SIG-M5 (cell line): ENCODE measurements around the gene SLCO2A1.

Experiments
- DNase-seq: peaks from one replicate; lab custom pipeline; 2025; lab: John Stamatoyannopoulos, UW

Gene SLCO2A1

GRCh38 chr3:134060561-134061385, 31.0 kb upstream of the SLCO2A1 start:
- no peak for DNase-seq

- DNase-seq: no peak
Measured at GRCh38 chr3:134059671-134060560, 30.2 kb upstream of the SLCO2A1 start.

- DNase-seq: no peak
Measured at GRCh38 chr3:134059035-134059601, 29.4 kb upstream of the SLCO2A1 start.

GRCh38 chr3:134057654-134058110, 28.0 kb upstream of the SLCO2A1 start:
- no peak for DNase-seq

GRCh38 chr3:134057006-134057653, 27.4 kb upstream of the SLCO2A1 start:
- DNase-seq: no peak

GRCh38 chr3:134056464-134056891, 26.8 kb upstream of the SLCO2A1 start:
- no peak for DNase-seq

- no peak for DNase-seq
Measured at GRCh38 chr3:134055661-134056060, 25.9 kb upstream of the SLCO2A1 start.

- DNase-seq: no peak
Measured at GRCh38 chr3:134054881-134055280, 25.2 kb upstream of the SLCO2A1 start.

GRCh38 chr3:134054231-134054630, 24.5 kb upstream of the SLCO2A1 start:
- DNase-seq: no peak

- DNase-seq: no peak
Measured at GRCh38 chr3:134052370-134052769, 22.6 kb upstream of the SLCO2A1 start.

- no peak for DNase-seq
Measured at GRCh38 chr3:134049676-134050075, 20.0 kb upstream of the SLCO2A1 start.

GRCh38 chr3:134048278-134048996, 18.7 kb upstream of the SLCO2A1 start:
- no peak for DNase-seq

GRCh38 chr3:134044459-134044858, 14.7 kb upstream of the SLCO2A1 start:
- no peak for DNase-seq

GRCh38 chr3:134040066-134040465, 10.3 kb upstream of the SLCO2A1 start:
- no peak for DNase-seq

GRCh38 chr3:134039161-134039862, 9.6 kb upstream of the SLCO2A1 start:
- no peak for DNase-seq

GRCh38 chr3:134038716-134039115, 9.0 kb upstream of the SLCO2A1 start:
- no peak for DNase-seq

- DNase-seq: no peak
Measured at GRCh38 chr3:134038071-134038491, 8.4 kb upstream of the SLCO2A1 start.

GRCh38 chr3:134037168-134037567, 7.4 kb upstream of the SLCO2A1 start:
- DNase-seq: no peak

- no peak for DNase-seq
Measured at GRCh38 chr3:134036291-134036690, 6.6 kb upstream of the SLCO2A1 start.

- DNase-seq: no peak
Measured at GRCh38 chr3:134035836-134036235, 6.1 kb upstream of the SLCO2A1 start.
